K562 (cell line): ENCODE results near the gene HSD17B8. TPM values are rescaled to one million over a fixed set of nuclear protein-coding genes. Genes with fewer than 3 reads are reported as not detected.

ENCODE experiments used
- FOXO4 ChIP-seq: fragments of 450-650 bp; formaldehyde crosslinking; IDR thresholded peaks from 2 replicates; pipeline ENCODE4 v1.4.0; 2020; ENCODE audit warnings: mild to moderate bottlenecking, moderate library complexity
- GATAD2A ChIP-seq: fragments of 450-650 bp; IDR thresholded peaks from 2 replicates; pipeline ENCODE4 v1.6.1; 2017
- NCOA6 ChIP-seq: fragments of 450-650 bp; IDR thresholded peaks from 2 replicates; pipeline ENCODE4 v1.6.1; 2017; ENCODE audit warnings: mild to moderate bottlenecking
- NFYB ChIP-seq: IDR thresholded peaks from 2 replicates; pipeline ENCODE4 v1.6.1; 2011; ENCODE audit warnings: mild to moderate bottlenecking, moderate library complexity; ENCODE audit not compliant: insufficient read length; ENCODE audit errors: extremely low read depth
- NR2C2 ChIP-seq, 2 experiments: fragments of 200-800 bp in 1 of 2; sonication (Bioruptor generic) in 1 of 2; sonication (generic) in 1 of 2; formaldehyde crosslinking in 1 of 2; IDR thresholded peaks; 2 replicates each; pipeline versions ENCODE4 v1.6.1 to v1.8.0; 2016 to 2022; ENCODE audit warnings: mild to moderate bottlenecking in 1 of 2, missing compliant biosample characterization in 1 of 2, missing genetic modification characterization in 1 of 2, missing genetic modification reagents in 1 of 2
- POLR2H ChIP-seq: IDR thresholded peaks from 2 replicates; pipeline ENCODE4 v1.6.1; 2016; ENCODE audit warnings: missing genetic modification characterization, low read depth, mild to moderate bottlenecking, control low read depth, missing compliant biosample characterization, moderate library complexity
- SMC3 ChIP-seq: conservative IDR thresholded peaks from 2 replicates; pipeline ENCODE4 v1.6.1; 2011; ENCODE audit warnings: low read depth, low read length, improper control_type of control experiment; ENCODE audit not compliant: insufficient read depth
- SOX6 ChIP-seq: fragments of 450-650 bp; IDR thresholded peaks from 2 replicates; pipeline ENCODE4 v1.6.1; 2014; ENCODE audit warnings: mild to moderate bottlenecking
- ZNF133 ChIP-seq: fragments of 250-450 bp; sonication (Bioruptor Pico); IDR thresholded peaks from 2 replicates; pipeline ENCODE4 v1.4.0; 2020; ENCODE audit warnings: mild to moderate bottlenecking
- ZNF3 ChIP-seq: fragments of 250-450 bp; sonication (Bioruptor Pico); IDR thresholded peaks from 2 replicates; pipeline ENCODE4 v1.5.0; 2021; ENCODE audit warnings: mild to moderate bottlenecking, moderate library complexity
- ZNF354B ChIP-seq: fragments of 250-450 bp; sonication (Bioruptor Pico); IDR thresholded peaks from 2 replicates; pipeline ENCODE4 v1.4.0; 2020
- ZNF408 ChIP-seq: fragments of 250-450 bp; sonication (Bioruptor Pico); IDR thresholded peaks from 2 replicates; pipeline ENCODE4 v1.4.0; 2020; ENCODE audit warnings: low read depth, mild to moderate bottlenecking, moderate library complexity
- polyA plus RNA-seq, 8 experiments: library from polyadenylated mRNA; depleted of rRNA in 4 of 8; stranded (reverse) in 5 of 8; unstranded in 3 of 8; fragments of >200 nt; fragmentation: Nextera tagmentation in 2 of 8; fragmentation: Illumina TruSeq in 1 of 8; extraction: Ambion mirVana in 2 of 8; extraction: Trizol in 1 of 8; gene quantifications; 2 replicates each; pipeline versions ENCODE4 v1.2.1 to v1.2.3, GENCODE V29; 2011 to 2014; ENCODE audit warnings: inconsistent platforms in 1 of 8, missing spikeins in 1 of 8
- total RNA-seq, 7 experiments: library from RNA; depleted of rRNA in 6 of 7; stranded (reverse); fragments of >200 nt in 6 of 7; fragmentation: Illumina TruSeq in 2 of 7; extraction: Trizol in 2 of 7; gene quantifications; 2 replicates each; pipeline versions ENCODE4 v1.2.1 to v1.2.3, GENCODE V29; 2011 to 2021; ENCODE audit warnings: low replicate concordance in 1 of 7
- TF ChIP-seq, protein P1 (sequence below): fragments of 450-650 bp; formaldehyde crosslinking; IDR thresholded peaks from 2 replicates; pipeline ENCODE4 v1.4.0; 2020; ENCODE audit warnings: mild to moderate bottlenecking
- TF ChIP-seq, protein P2 (sequence below), 2 experiments: fragments of 150-350 bp in 1 of 2; IDR thresholded peaks; 2 replicates each; pipeline ENCODE4 v1.6.1; 2012 to 2016; ENCODE audit warnings: low read depth in 2 of 2, low read length in 2 of 2, mild to moderate bottlenecking in 1 of 2, moderate library complexity in 1 of 2

HSD17B8 gene
- total and polyA plus RNA-seq, 9 of the 15 experiments (the other 6 are each of a cell fraction or from before 2014, with no cell fraction given): 3.7 to 35.2 (median 14.2) TPM

DNA sequence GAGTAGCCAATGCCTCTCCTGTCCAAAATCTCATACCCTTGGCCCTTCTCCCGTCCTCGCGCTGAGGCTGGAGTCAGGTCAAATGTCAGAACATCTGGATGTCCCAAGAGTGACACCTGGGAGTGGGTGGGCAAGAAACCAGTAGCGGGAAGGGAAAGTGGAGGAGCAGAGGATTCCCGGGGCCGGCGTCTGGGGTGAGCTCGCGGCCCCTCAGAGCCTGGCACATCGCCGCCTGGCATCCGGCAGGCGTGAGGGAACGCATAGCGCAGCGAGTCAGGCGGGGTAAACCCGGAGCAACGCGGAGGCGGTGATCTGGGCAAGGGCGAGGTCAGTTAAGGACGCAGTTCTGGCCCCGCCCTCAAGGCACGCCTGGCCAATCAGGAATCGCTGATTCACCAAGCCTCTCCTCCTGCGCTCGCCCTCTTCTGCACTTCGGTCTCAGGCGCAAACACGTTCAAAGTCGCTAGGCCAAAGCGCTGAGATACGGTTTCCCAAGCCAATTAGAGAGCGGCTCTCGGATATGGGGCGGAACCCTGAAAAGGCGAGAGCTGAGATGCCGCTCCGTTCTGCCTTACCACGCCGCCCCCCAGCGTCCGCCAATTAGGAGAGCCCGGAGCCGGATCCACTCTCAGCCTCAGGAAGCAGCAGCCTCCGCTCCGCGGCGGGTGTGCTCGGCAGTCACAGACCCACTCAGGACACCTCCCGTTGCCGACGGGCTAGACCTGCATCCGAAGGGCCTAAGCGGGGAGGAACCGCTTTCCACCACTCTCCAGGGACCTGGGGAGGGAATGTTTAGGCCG is 44.7 kb downstream of the HSD17B8 start (continued):
- TF ChIP-seq SMC3: 0 out of 2 replicates have a peak, but pooled peaks have one; percentile 14
- TF ChIP-seq GATAD2A: peak; percentile 54; the same call in 1 of the 2 replicates
- peak; percentile 48; the same call in 1 of the 2 replicates for TF ChIP-seq FOXO4 (CRISPR knock-in tag)
- TF ChIP-seq NFYB: peak; percentile 85
- TF ChIP-seq NR2C2 (CRISPR knock-in tag; IDR thresholded peaks at IDR 0.05): no peak; the same call in 1 of the 2 replicates
- peak; percentile 77 for TF ChIP-seq NR2C2 (tag; IDR thresholded peaks at IDR 0.05)
- TF ChIP-seq, protein P1, sequence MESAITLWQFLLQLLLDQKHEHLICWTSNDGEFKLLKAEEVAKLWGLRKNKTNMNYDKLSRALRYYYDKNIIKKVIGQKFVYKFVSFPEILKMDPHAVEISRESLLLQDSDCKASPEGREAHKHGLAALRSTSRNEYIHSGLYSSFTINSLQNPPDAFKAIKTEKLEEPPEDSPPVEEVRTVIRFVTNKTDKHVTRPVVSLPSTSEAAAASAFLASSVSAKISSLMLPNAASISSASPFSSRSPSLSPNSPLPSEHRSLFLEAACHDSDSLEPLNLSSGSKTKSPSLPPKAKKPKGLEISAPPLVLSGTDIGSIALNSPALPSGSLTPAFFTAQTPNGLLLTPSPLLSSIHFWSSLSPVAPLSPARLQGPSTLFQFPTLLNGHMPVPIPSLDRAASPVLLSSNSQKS (CRISPR knock-in tag): no peak
- TF ChIP-seq POLR2H: peak; percentile 91
- no peak for TF ChIP-seq NCOA6
- no peak for TF ChIP-seq ZNF133 (CRISPR knock-in tag)
- no peak for TF ChIP-seq ZNF3 (CRISPR knock-in tag)
- TF ChIP-seq ZNF408 (CRISPR knock-in tag): no peak
- TF ChIP-seq ZNF354B: no peak
- TF ChIP-seq, protein P2, sequence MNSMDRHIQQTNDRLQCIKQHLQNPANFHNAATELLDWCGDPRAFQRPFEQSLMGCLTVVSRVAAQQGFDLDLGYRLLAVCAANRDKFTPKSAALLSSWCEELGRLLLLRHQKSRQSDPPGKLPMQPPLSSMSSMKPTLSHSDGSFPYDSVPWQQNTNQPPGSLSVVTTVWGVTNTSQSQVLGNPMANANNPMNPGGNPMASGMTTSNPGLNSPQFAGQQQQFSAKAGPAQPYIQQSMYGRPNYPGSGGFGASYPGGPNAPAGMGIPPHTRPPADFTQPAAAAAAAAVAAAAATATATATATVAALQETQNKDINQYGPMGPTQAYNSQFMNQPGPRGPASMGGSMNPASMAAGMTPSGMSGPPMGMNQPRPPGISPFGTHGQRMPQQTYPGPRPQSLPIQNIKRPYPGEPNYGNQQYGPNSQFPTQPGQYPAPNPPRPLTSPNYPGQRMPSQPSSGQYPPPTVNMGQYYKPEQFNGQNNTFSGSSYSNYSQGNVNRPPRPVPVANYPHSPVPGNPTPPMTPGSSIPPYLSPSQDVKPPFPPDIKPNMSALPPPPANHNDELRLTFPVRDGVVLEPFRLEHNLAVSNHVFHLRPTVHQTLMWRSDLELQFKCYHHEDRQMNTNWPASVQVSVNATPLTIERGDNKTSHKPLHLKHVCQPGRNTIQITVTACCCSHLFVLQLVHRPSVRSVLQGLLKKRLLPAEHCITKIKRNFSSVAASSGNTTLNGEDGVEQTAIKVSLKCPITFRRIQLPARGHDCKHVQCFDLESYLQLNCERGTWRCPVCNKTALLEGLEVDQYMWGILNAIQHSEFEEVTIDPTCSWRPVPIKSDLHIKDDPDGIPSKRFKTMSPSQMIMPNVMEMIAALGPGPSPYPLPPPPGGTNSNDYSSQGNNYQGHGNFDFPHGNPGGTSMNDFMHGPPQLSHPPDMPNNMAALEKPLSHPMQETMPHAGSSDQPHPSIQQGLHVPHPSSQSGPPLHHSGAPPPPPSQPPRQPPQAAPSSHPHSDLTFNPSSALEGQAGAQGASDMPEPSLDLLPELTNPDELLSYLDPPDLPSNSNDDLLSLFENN (IDR thresholded peaks at IDR 0.05; ENCODE audit: low read depth in 2 of 2, low read length in 2 of 2): peak in 1 of 2 experiments; percentile 17; a peak in 1 of 4 replicates
- peak; percentile 31; the same call in 1 of the 2 replicates for TF ChIP-seq SOX6
